ENCODE results near the gene TPPP2. TPM values are rescaled to one million over a fixed set of nuclear protein-coding genes. Genes with fewer than 3 reads are reported as not detected.

The TPPP2 gene
- polyA plus RNA-seq, 1 of the 3 experiments (the other 2 are of a cell fraction), result not detected

- H3K4me1 ChIP-seq (ENCODE audit: control insufficient read depth in 1 of 2, insufficient read depth in 2 of 2, low read depth in 1 of 2, low read length in 1 of 2), result peaks cover 0 to 10% of the 10 kb centered on the region in 2 experiments; a peak in 1 of 4 replicates
- no peaks in the 10 kb centered on the region for H3K36me3 ChIP-seq (replicated peaks in 1 of 2; ENCODE audit: control insufficient read depth in 1 of 2, insufficient read depth in 2 of 2, low read length in 1 of 2)
- 82% methylated on average over 17 of the region's 17 CpGs for WGBS (ENCODE audit: low lambda C conversion rate)
- peak overlapping the region; percentile 91 for H2AFZ ChIP-seq (ENCODE audit: low read depth)
- no peak for DNase-seq
- no peaks in the 10 kb centered on the region for H3K27me3 ChIP-seq (ENCODE audit: insufficient read depth)
- TF ChIP-seq NRF1 (IDR thresholded peaks at IDR 0.05; ENCODE audit: low read depth, low read length) (no peak), MEF2A (IDR thresholded peaks at IDR 0.05; ENCODE audit: borderline replicate concordance, low read depth) (no peak), FOXM1 (IDR thresholded peaks at IDR 0.05; ENCODE audit: low read depth) (no peak), EP300 (IDR thresholded peaks at IDR 0.05; ENCODE audit: borderline replicate concordance in 1 of 2, low read depth in 1 of 2, low read length in 1 of 2) (no peak), CTCF (IDR thresholded peaks at IDR 0.05) (no peak), YY1 (IDR thresholded peaks at IDR 0.05; ENCODE audit: low read depth) (no peak), SIN3A (IDR thresholded peaks at IDR 0.05; ENCODE audit: borderline replicate concordance, low read depth, low read length) (no peak), EZH2phosphoT487 (IDR thresholded peaks at IDR 0.05; ENCODE audit: borderline replicate concordance, low read depth) (no peak), RFX5 (IDR thresholded peaks at IDR 0.05; ENCODE audit: low read length) (no peak), PBX3 (IDR thresholded peaks at IDR 0.05) (no peak), NFIC (IDR thresholded peaks at IDR 0.05; ENCODE audit: borderline replicate concordance) (no peak)
- peak overlapping the region; percentile 56 to 68; a peak in 3 of 4 replicates for H3K4me3 ChIP-seq (ENCODE audit: low read depth in 2 of 2, low read length in 1 of 2)
- ChIA-PET POLR2A (interaction anchor here (2.1 kb wide), 1 partner anchor 8 kb away, joined by 11 read pairs; no protein-coding TSS in a partner anchor), CTCF (interaction anchor here (1.0 to 18.2 kb wide), 6 partner anchors 9 to 77 kb away, joined by 3 to 555 read pairs (median 21); partner anchors contain the start of genes RNASE7, TMEM253 and ZNF219)
- no peaks in the 10 kb centered on the region for H3K9me3 ChIP-seq
- H3K4me2 ChIP-seq, result peak overlapping the region; percentile 89
- no peaks in the 10 kb centered on the region for H3K9me2 ChIP-seq
- no peaks in the 10 kb centered on the region for H3F3A ChIP-seq (replicated peaks; ENCODE audit: insufficient read depth)
- H4K20me1 ChIP-seq (ENCODE audit: insufficient read depth), result no peaks in the 10 kb centered on the region
- no peaks in the 10 kb centered on the region for H3K79me2 ChIP-seq (ENCODE audit: insufficient read depth)
- no peak overlapping the region for H3K9ac ChIP-seq
- H3K27ac ChIP-seq (ENCODE audit: low read depth in 2 of 2, low read length in 1 of 2), result no peak overlapping the region
These were observed 6.0 kb upstream of the TPPP2 start for GRCh38 chr14:21023817-21024584.
